ENCODE data around the gene CCM2. TPM values are rescaled to one million over a fixed set of nuclear protein-coding genes. Genes with fewer than 3 reads are reported as not detected.
"Not testable (repeated sequence)": the region's sequence is repeated elsewhere in the genome, so short reads cannot be mapped to it uniquely, and the experiment has no call there.

The CCM2 gene
- total RNA-seq, 3 donors from 2014 or later (not counting 1 experiment from before 2014, with no cell fraction given), result 66.2 to 104 (median 97.5) TPM

DNA sequence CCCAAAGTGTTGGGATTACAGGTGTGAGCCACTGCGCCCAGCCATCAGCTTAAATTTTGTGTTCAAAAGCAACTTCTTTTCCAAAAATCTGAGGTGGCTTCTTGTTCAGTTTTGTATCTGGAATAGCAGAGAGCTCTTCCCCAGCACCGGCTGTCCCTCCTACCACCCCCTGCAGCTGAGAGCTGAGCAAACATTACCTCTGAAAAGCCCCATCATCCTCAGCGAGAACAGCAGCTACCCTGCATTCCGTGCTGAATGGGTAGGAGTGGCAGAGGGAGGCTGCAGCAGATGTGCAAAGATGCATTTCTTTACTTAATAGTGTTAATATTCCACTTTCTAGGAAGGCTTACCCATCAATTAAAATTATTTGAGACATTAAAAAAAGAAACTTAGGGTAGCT is 31.8 kb downstream of the CCM2 start:
- no peaks in the 10 kb centered on the region for H3K9me3 Mint-ChIP-seq
- peaks cover 11% of the 10 kb centered on the region for H3K36me3 ChIP-seq (ENCODE audit: control insufficient read depth, insufficient read depth, low read length)

DNA sequence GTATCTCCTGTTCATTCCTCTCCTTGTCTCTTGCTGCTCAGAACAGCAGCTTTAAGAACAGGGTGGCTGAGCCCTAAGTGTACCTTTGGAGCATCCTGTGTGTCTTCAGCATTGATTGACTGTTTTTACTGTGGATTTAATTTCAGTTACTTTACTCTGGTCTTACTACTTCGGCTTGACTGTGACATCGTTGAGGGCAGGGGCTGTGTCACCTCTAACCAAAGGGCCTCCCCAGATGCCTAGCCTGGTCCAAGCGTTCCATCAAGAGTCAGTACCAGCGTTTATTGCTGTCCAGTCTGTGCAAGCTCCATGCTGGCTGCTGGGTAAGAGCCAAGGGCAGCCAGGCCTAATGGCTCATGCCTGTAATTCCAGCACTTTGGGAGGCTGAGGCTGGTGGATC is 32.4 kb downstream of the CCM2 start:
- H3K9me3 ChIP-seq (ENCODE audit: control insufficient read depth, insufficient read depth, low read length), result no peaks in the 10 kb centered on the region
- DNase-seq, result no peak
- H3K27ac ChIP-seq (ENCODE audit: low read length), result no peak overlapping the region
- no peaks in the 10 kb centered on the region for H3K36me3 Mint-ChIP-seq
- no peak overlapping the region for H3K4me3 ChIP-seq (ENCODE audit: low read length)
- H3K27me3 ChIP-seq (ENCODE audit: control insufficient read depth, insufficient read depth, low read length), result no peaks in the 10 kb centered on the region
- H3K27me3 Mint-ChIP-seq (ENCODE audit: low read depth in 2 of 2), result no peaks in the 10 kb centered on the region
- TF ChIP-seq, protein P1, sequence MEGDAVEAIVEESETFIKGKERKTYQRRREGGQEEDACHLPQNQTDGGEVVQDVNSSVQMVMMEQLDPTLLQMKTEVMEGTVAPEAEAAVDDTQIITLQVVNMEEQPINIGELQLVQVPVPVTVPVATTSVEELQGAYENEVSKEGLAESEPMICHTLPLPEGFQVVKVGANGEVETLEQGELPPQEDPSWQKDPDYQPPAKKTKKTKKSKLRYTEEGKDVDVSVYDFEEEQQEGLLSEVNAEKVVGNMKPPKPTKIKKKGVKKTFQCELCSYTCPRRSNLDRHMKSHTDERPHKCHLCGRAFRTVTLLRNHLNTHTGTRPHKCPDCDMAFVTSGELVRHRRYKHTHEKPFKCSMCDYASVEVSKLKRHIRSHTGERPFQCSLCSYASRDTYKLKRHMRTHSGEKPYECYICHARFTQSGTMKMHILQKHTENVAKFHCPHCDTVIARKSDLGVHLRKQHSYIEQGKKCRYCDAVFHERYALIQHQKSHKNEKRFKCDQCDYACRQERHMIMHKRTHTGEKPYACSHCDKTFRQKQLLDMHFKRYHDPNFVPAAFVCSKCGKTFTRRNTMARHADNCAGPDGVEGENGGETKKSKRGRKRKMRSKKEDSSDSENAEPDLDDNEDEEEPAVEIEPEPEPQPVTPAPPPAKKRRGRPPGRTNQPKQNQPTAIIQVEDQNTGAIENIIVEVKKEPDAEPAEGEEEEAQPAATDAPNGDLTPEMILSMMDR (IDR thresholded peaks at IDR 0.05), result no peak
- H3K27ac Mint-ChIP-seq, result peak overlapping the region; percentile 77 to 84
- peaks cover 11% of the 10 kb centered on the region for H3K36me3 ChIP-seq (ENCODE audit: control insufficient read depth, insufficient read depth, low read length)
- H3K4me1 Mint-ChIP-seq, result peaks cover 70 to 83% of the 10 kb centered on the region in 2 donors
- 84% methylated on average over 4 of the region's 4 CpGs for WGBS (ENCODE audit: insufficient coverage)
- intact Hi-C loops (cut with micrococcal nuclease), result no loop called here
- H3K4me1 ChIP-seq (ENCODE audit: control insufficient read depth, insufficient read depth, low read length), result peaks cover 79% of the 10 kb centered on the region
- no peak for ATAC-seq
- peak overlapping the region; percentile 75 for H3K4me3 Mint-ChIP-seq
- H3K9me3 Mint-ChIP-seq, result no peaks in the 10 kb centered on the region

More for the DNA sequence above, 31.8 kb downstream of the CCM2 start:
- 95% methylated on average over 1 of the region's 4 CpGs for WGBS (ENCODE audit: insufficient coverage)
- no peaks in the 10 kb centered on the region for H3K27me3 ChIP-seq (ENCODE audit: control insufficient read depth, insufficient read depth, low read length)
- peaks cover 72 to 85% of the 10 kb centered on the region in 2 donors for H3K4me1 Mint-ChIP-seq
- no peak overlapping the region for H3K4me3 ChIP-seq (ENCODE audit: low read length)
- peak overlapping the region; percentile 75 for H3K4me3 Mint-ChIP-seq
- ATAC-seq (no peak), DNase-seq (peak in 1 of 2 donors; percentile 25)
- H3K27ac ChIP-seq (ENCODE audit: low read length), result no peak overlapping the region
- peaks cover 79% of the 10 kb centered on the region for H3K4me1 ChIP-seq (ENCODE audit: control insufficient read depth, insufficient read depth, low read length)
- peak overlapping the region; percentile 77 to 84 for H3K27ac Mint-ChIP-seq
- intact Hi-C loops (cut with micrococcal nuclease), result no loop called here
- H3K27me3 Mint-ChIP-seq (ENCODE audit: low read depth in 2 of 2), result no peaks in the 10 kb centered on the region
- TF ChIP-seq, protein P1 (IDR thresholded peaks at IDR 0.05), result no peak
- no peaks in the 10 kb centered on the region for H3K36me3 Mint-ChIP-seq
- H3K9me3 ChIP-seq (ENCODE audit: control insufficient read depth, insufficient read depth, low read length), result no peaks in the 10 kb centered on the region

DNA sequence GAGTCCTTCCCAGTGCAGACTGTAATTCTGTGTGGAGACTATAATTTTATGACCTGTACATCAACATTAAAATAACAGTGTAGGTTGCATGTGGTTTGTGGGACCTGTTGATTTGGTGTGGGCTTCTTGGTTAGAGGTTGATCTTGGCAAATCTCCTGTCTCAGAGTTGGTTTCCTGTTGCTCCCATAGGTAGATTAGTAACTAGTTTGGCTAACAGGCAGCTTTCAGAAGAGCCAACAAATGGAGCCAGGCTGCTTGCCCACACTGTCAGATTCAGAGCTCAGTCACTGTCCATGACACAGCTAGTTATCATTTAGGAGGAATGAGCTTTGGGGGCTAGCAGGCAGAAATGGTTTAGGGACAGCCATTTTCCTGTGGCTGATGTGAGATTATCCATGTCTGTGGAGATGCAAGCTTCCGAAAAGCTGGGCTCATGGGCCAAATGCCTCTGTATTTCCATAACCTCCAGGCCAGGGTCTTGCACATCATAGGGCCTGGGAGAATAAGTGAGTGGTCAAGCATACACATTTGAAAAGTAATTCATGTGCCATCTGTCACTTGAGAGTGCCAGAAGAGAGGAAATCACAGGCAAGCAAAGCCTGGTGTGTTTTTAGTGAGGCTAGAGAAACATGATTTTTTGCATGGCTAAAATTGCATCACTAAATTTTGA is 33.4 kb downstream of the CCM2 start:
- intact Hi-C loops (cut with micrococcal nuclease), result no loop called here
- H3K27ac ChIP-seq (ENCODE audit: low read length), result peak overlapping the region; percentile 32
- TF ChIP-seq, protein P1 (IDR thresholded peaks at IDR 0.05), result no peak
- Mint-ChIP-seq H3K4me1 (peaks cover 71 to 84% of the 10 kb centered on the region in 2 donors), H3K27me3 (ENCODE audit: low read depth in 2 of 2) (no peaks in the 10 kb centered on the region), H3K36me3 (no peaks in the 10 kb centered on the region), H3K4me3 (peak overlapping the region; percentile 75), H3K9me3 (no peaks in the 10 kb centered on the region), H3K27ac (peak overlapping the region; percentile 77 to 84)
- H3K36me3 ChIP-seq (ENCODE audit: control insufficient read depth, insufficient read depth, low read length), result peaks cover 16% of the 10 kb centered on the region
- ATAC-seq (peak in 1 of 3 donors; percentile 15), DNase-seq (peak in 1 of 2 donors; percentile 42)
- 80% methylated on average over 1 of the region's 1 CpG for WGBS (ENCODE audit: insufficient coverage)
- H3K9me3 ChIP-seq (ENCODE audit: control insufficient read depth, insufficient read depth, low read length), result no peaks in the 10 kb centered on the region
- H3K4me1 ChIP-seq (ENCODE audit: control insufficient read depth, insufficient read depth, low read length), result peaks cover 88% of the 10 kb centered on the region
- H3K4me3 ChIP-seq (ENCODE audit: low read length), result no peak overlapping the region
- no peaks in the 10 kb centered on the region for H3K27me3 ChIP-seq (ENCODE audit: control insufficient read depth, insufficient read depth, low read length)

DNA sequence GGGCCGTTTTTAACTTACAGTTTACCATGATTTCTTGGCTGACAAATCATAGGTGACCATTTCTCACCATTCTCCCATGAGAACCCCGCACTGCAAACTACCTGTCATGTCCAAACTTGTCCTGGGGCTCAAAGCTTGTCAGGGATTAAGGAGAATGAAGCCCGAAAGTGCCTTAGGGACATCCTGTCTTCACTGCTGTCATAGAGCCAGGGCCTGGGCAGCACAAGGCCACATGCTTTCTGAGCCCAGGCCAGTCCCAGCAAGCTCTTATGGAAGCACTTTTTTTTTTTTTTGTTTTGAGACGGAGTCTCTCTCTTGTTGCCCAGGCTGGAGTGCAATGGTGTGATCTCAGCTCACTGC is 33.9 kb downstream of the CCM2 start:
- H3K4me3 ChIP-seq (ENCODE audit: low read length), result no peak overlapping the region
- Mint-ChIP-seq H3K4me3 (peak overlapping the region; percentile 45), H3K4me1 (peaks cover 71 to 84% of the 10 kb centered on the region in 2 donors), H3K27me3 (ENCODE audit: low read depth in 2 of 2) (no peaks in the 10 kb centered on the region), H3K27ac (peak overlapping the region; percentile 77 to 84), H3K9me3 (no peaks in the 10 kb centered on the region), H3K36me3 (peaks cover 5% of the 10 kb centered on the region)
- no peaks in the 10 kb centered on the region for H3K27me3 ChIP-seq (ENCODE audit: control insufficient read depth, insufficient read depth, low read length)
- TF ChIP-seq, protein P1 (IDR thresholded peaks at IDR 0.05), result no peak
- peak overlapping the region; percentile 32 for H3K27ac ChIP-seq (ENCODE audit: low read length)
- 74% methylated on average over 4 of the region's 4 CpGs for WGBS (ENCODE audit: insufficient coverage)
- no peak for DNase-seq
- H3K9me3 ChIP-seq (ENCODE audit: control insufficient read depth, insufficient read depth, low read length), result no peaks in the 10 kb centered on the region
- intact Hi-C loops (cut with micrococcal nuclease), result no loop called here
- no peak for ATAC-seq
- H3K36me3 ChIP-seq (ENCODE audit: control insufficient read depth, insufficient read depth, low read length), result peaks cover 22% of the 10 kb centered on the region
- H3K4me1 ChIP-seq (ENCODE audit: control insufficient read depth, insufficient read depth, low read length), result peaks cover 90% of the 10 kb centered on the region

DNA sequence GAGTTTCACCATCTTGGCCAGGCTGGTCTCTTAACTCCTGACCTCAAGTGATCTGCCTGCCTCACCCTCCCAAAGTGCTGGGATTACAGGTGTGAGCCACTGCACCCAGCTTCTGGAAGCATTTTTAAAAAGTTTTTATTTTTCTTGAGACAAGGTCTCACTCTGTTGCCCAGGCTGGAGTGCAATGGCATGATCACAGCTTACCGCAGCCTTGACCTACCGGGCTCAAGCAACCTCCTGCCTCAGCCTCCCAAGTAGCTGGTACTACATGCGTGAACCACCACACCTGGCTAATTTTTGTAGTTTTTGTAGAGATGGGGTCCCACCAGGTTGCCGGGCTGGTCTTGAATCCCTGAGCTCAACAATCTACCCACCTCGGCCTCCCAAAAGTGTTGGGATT is 34.7 kb downstream of the CCM2 start:
- H3K27ac Mint-ChIP-seq, result peak overlapping the region; percentile 77 to 84
- H3K36me3 ChIP-seq (ENCODE audit: control insufficient read depth, insufficient read depth, low read length), result peaks cover 29% of the 10 kb centered on the region
- H3K4me1 ChIP-seq (ENCODE audit: control insufficient read depth, insufficient read depth, low read length), result peaks cover 87% of the 10 kb centered on the region
- H3K4me3 ChIP-seq (ENCODE audit: low read length); H3K27me3 Mint-ChIP-seq (ENCODE audit: low read depth in 2 of 2); DNase-seq; intact Hi-C loops (cut with micrococcal nuclease); H3K36me3 Mint-ChIP-seq; H3K9me3 ChIP-seq (ENCODE audit: control insufficient read depth, insufficient read depth, low read length); H3K4me3 Mint-ChIP-seq; H3K9me3 Mint-ChIP-seq; H3K27ac ChIP-seq (ENCODE audit: low read length); ATAC-seq; H3K27me3 ChIP-seq (ENCODE audit: control insufficient read depth, insufficient read depth, low read length): not testable (repeated sequence)
- 98% methylated on average over 5 of the region's 5 CpGs for WGBS (ENCODE audit: insufficient coverage)
- peaks cover 68 to 81% of the 10 kb centered on the region in 2 donors for H3K4me1 Mint-ChIP-seq
